Endothelial cell (in vitro differentiated cells): Measurements from ENCODE around the gene DCXR. TPM values are rescaled to one million over a fixed set of nuclear protein-coding genes. Genes with fewer than 3 reads are reported as not detected.

Source experiments
- DNase-seq: peaks from one replicate; pipeline ENCODE4 v3.0.0; 2021; ENCODE audit warnings: low spot score
- H3K27ac Mint-ChIP-seq: one replicate; pipeline ENCODE4 v1.8.0; 2021; ENCODE audit warnings: mixed read lengths, inconsistent platforms; ENCODE audit not compliant: unreplicated experiment
- H3K27me3 Mint-ChIP-seq: one replicate; pipeline ENCODE4 v1.8.0; 2021; ENCODE audit warnings: mild to moderate bottlenecking, moderate library complexity, mixed read lengths, inconsistent platforms; ENCODE audit not compliant: unreplicated experiment
- H3K36me3 Mint-ChIP-seq: one replicate; pipeline ENCODE4 v1.8.0; 2021; ENCODE audit warnings: mild to moderate bottlenecking, low read depth, mixed read lengths, inconsistent platforms; ENCODE audit not compliant: unreplicated experiment
- H3K4me1 Mint-ChIP-seq: one replicate; pipeline ENCODE4 v1.8.0; 2021; ENCODE audit warnings: mild to moderate bottlenecking, mixed read lengths, inconsistent platforms; ENCODE audit not compliant: unreplicated experiment
- H3K4me3 Mint-ChIP-seq: one replicate; pipeline ENCODE4 v1.8.0; 2021; ENCODE audit warnings: mild to moderate bottlenecking, mixed read lengths, inconsistent platforms; ENCODE audit not compliant: unreplicated experiment
- H3K9me3 Mint-ChIP-seq: one replicate; pipeline ENCODE4 v1.8.0; 2021; ENCODE audit warnings: mixed read lengths, inconsistent platforms; ENCODE audit not compliant: unreplicated experiment
- CTCF ChIP-seq: fragments of 200-600 bp; sonication (generic); IDR thresholded peaks from one replicate; pipeline ENCODE4 v1.5.0; 2021; ENCODE audit warnings: antibody characterized with exemption; ENCODE audit not compliant: unreplicated experiment
- total RNA-seq: library from RNA; stranded (reverse); fragmentation: NEBNext Ultra II Directional; extraction: Animal tissue kit (Norgen Biotek cat#: 25700); gene quantifications from one replicate; pipeline ENCODE4 v1.2.1, GENCODE V29; 2021; ENCODE audit not compliant: unreplicated experiment

The DCXR gene
- total RNA-seq, 1 donor from 2014 or later = 30.8 TPM

- peaks cover 5% of the 10 kb centered on the region for H3K4me1 Mint-ChIP-seq
- H3K4me3 Mint-ChIP-seq = peak overlapping the region; percentile 91
- DNase-seq = peak; percentile 53
- no peaks in the 10 kb centered on the region for H3K9me3 Mint-ChIP-seq
- H3K27ac Mint-ChIP-seq = no peak overlapping the region
- peak; percentile 20 for TF ChIP-seq CTCF
- peaks cover 4% of the 10 kb centered on the region for H3K36me3 Mint-ChIP-seq
- peaks cover 6% of the 10 kb centered on the region for H3K27me3 Mint-ChIP-seq
These were observed 16.2 kb downstream of the DCXR start for GRCh38 chr17:82021107-82021899.

- Mint-ChIP-seq H3K4me3 (peak overlapping the region; percentile 82), H3K27me3 (peaks cover 3% of the 10 kb centered on the region), H3K4me1 (peaks cover 5% of the 10 kb centered on the region), H3K27ac (no peak overlapping the region), H3K36me3 (peaks cover 4% of the 10 kb centered on the region), H3K9me3 (no peaks in the 10 kb centered on the region)
- TF ChIP-seq CTCF = no peak
- DNase-seq = no peak
These were observed 16.9 kb downstream of the DCXR start for GRCh38 chr17:82020572-82021106.

- Mint-ChIP-seq H3K9me3 (no peaks in the 10 kb centered on the region), H3K4me1 (peaks cover 5% of the 10 kb centered on the region), H3K27ac (no peak overlapping the region), H3K27me3 (peaks cover 3% of the 10 kb centered on the region), H3K4me3 (no peak overlapping the region), H3K36me3 (peaks cover 4% of the 10 kb centered on the region)
- peak; percentile 84 for DNase-seq
- peak; percentile 78 for TF ChIP-seq CTCF
These were observed 17.6 kb downstream of the DCXR start for GRCh38 chr17:82019690-82020571.

- no peak overlapping the region for H3K4me3 Mint-ChIP-seq
- H3K9me3 Mint-ChIP-seq = no peaks in the 10 kb centered on the region
- no peak overlapping the region for H3K27ac Mint-ChIP-seq
- TF ChIP-seq CTCF = no peak
- peaks cover 3% of the 10 kb centered on the region for H3K27me3 Mint-ChIP-seq
- H3K4me1 Mint-ChIP-seq = peaks cover 5% of the 10 kb centered on the region
- DNase-seq = no peak
- H3K36me3 Mint-ChIP-seq = peaks cover 4% of the 10 kb centered on the region
These were observed 18.4 kb downstream of the DCXR start for GRCh38 chr17:82018989-82019689.
